Measurements from ENCODE around the gene RECQL.
A peak's percentile ranks its signal among the peaks of the same experiment; 100 is the strongest.

The RECQL gene, protein sequence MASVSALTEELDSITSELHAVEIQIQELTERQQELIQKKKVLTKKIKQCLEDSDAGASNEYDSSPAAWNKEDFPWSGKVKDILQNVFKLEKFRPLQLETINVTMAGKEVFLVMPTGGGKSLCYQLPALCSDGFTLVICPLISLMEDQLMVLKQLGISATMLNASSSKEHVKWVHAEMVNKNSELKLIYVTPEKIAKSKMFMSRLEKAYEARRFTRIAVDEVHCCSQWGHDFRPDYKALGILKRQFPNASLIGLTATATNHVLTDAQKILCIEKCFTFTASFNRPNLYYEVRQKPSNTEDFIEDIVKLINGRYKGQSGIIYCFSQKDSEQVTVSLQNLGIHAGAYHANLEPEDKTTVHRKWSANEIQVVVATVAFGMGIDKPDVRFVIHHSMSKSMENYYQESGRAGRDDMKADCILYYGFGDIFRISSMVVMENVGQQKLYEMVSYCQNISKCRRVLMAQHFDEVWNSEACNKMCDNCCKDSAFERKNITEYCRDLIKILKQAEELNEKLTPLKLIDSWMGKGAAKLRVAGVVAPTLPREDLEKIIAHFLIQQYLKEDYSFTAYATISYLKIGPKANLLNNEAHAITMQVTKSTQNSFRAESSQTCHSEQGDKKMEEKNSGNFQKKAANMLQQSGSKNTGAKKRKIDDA
- total RNA-seq, result 62.1 to 69.1 (median 68.0) reads per million in 3 donors

DNA sequence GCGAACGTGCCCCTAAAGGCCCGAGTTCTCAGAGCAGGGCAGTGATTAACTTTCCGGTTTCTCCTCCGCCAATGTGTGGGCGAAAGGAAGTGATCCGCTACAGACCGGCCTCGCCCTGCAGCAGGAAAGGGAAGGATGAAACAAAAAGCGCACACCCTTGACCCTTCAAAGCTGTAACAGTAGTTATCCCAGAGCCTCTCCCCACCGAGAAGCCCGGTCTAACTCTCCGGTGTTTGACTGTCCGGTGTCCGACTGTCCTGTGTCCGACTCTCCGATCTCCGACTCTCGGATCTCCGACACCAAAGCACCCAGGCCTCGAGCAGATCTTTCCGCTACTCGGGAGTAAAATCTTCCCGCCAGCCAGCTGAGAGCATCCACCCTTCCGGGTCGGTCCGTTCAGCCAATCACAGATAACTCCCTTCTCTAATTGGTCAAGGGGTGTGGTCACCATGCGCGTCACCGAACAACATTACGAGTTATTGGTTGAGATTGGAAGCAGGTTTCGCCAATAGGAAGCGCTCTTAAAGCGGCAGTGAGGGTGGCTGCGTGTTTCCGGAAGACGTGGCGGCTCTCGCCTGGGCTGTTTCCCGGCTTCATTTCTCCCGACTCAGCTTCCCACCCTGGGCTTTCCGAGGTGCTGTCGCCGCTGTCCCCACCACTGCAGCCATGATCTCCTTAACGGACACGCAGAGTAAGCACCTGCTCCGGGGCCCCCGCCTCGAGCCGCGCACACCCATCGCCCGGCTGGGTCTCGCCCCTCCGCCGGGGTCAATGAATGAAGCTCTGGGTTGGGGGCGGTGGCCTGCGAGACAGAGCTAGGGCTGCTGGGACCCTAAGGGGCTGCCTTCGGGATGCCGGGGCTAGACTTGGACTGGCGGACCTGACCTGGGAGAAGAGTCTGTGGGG is at the start of gene RECQL, which contains the start of gene GOLT1B:
Gene RECQL (minus strand): TSS at position 378 of the 906 bp plus-strand sequence. CDS start 2,065 bp downstream, outside the sequence.
Gene GOLT1B (plus strand): TSS at position 532 of the 906 bp plus-strand sequence. CDS start 135 bp downstream, at position 667.
- peaks cover 16% of the 10 kb centered on the region for H3K4me1 ChIP-seq (ENCODE audit: control insufficient read depth, insufficient read depth, low read length, poor library complexity, severe bottlenecking)
- H3K9me3 ChIP-seq (ENCODE audit: control insufficient read depth, low read length), result no peaks in the 10 kb centered on the region
- H3K27me3 ChIP-seq (replicated peaks; ENCODE audit: control insufficient read depth, insufficient read depth, low read length, poor library complexity, severe bottlenecking), result no peaks in the 10 kb centered on the region
- DNase-seq, result peak; percentile 84 to 92 (median 88)
- peak within 1 kb of the TSS; percentile 77 for H3K27ac ChIP-seq (ENCODE audit: insufficient read depth, low read length, poor library complexity, severe bottlenecking)
- peak within 1 kb of the TSS; percentile 92 for H3K4me3 ChIP-seq (ENCODE audit: insufficient read depth, low read depth, low read length, poor library complexity, severe bottlenecking)
- H3K36me3 ChIP-seq (ENCODE audit: control insufficient read depth, insufficient read depth, low read length), result peaks cover 20% of the 10 kb centered on the region

DNA sequence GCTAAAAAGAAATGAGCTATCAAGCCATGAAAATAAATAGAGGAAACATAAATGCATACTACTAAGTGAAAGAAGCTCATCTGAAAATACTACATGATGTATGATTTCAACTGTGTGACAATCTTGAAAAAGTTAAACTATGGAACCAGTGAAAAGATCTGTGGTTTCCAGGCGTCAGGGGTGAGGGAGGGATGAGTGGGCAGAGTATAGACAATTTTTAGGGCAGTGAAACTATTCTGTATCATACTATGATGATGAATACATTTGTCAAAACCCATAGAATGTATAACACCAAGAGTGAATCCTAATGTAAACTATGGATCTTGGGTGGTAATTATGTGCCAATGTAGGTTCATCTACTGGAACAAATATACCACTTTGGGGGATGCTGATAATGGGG is 46.0 kb upstream of the RECQL start:
- Histone ChIP-seq H3K27ac (ENCODE audit: insufficient read depth, low read length, poor library complexity, severe bottlenecking) (no peak overlapping the region), H3K36me3 (ENCODE audit: control insufficient read depth, insufficient read depth, low read length) (no peaks in the 10 kb centered on the region), H3K9me3 (ENCODE audit: control insufficient read depth, low read length) (no peaks in the 10 kb centered on the region), H3K4me1 (ENCODE audit: control insufficient read depth, insufficient read depth, low read length, poor library complexity, severe bottlenecking) (no peaks in the 10 kb centered on the region), H3K27me3 (replicated peaks; ENCODE audit: control insufficient read depth, insufficient read depth, low read length, poor library complexity, severe bottlenecking) (no peaks in the 10 kb centered on the region), H3K4me3 (ENCODE audit: insufficient read depth, low read depth, low read length, poor library complexity, severe bottlenecking) (no peak overlapping the region)
- DNase-seq, result no peak

DNA sequence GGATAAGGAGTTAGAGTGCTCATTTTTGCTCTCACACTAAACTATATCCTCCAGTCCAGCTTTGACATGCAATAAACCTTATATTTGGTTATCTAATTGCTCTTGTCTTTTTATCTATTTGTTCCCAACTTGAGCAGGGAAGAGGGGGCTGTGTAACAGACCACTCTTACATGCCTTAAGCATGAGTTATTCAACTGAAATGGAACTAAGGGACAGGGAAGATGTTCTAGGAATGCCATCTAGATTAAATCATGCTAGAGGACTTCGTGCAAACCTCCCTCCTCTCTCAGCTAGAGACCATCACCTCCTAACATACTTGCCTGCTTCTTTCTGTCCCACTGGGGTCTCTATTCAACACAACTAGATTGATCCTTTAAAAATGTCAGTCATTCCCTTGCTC is 45.3 kb upstream of the RECQL start:
- no peak for DNase-seq
- Histone ChIP-seq H3K9me3 (ENCODE audit: control insufficient read depth, low read length) (no peaks in the 10 kb centered on the region), H3K4me3 (ENCODE audit: insufficient read depth, low read depth, low read length, poor library complexity, severe bottlenecking) (no peak overlapping the region), H3K36me3 (ENCODE audit: control insufficient read depth, insufficient read depth, low read length) (no peaks in the 10 kb centered on the region), H3K27me3 (replicated peaks; ENCODE audit: control insufficient read depth, insufficient read depth, low read length, poor library complexity, severe bottlenecking) (no peaks in the 10 kb centered on the region), H3K4me1 (ENCODE audit: control insufficient read depth, insufficient read depth, low read length, poor library complexity, severe bottlenecking) (no peaks in the 10 kb centered on the region), H3K27ac (ENCODE audit: insufficient read depth, low read length, poor library complexity, severe bottlenecking) (no peak overlapping the region)

DNA sequence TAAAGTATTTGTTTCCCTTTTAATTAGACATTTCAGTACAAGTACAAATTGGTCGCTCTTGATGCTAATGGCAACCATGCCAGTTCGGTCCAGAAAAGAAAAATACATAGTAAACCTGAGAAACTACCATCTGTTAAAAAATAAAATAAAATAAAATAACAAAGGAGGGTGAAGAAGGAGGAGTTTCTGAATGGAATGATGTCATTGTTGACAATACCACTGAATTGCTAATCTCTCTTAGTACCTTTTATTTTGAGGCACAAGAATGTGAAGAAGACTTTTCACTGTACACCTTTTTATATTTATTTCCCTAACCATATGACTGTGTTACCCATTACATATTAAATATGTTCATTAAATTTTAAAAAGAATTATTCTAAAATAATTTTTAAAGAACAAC is 44.1 kb upstream of the RECQL start:
- Histone ChIP-seq H3K4me1 (ENCODE audit: control insufficient read depth, insufficient read depth, low read length, poor library complexity, severe bottlenecking) (no peaks in the 10 kb centered on the region), H3K4me3 (ENCODE audit: insufficient read depth, low read depth, low read length, poor library complexity, severe bottlenecking) (no peak overlapping the region), H3K36me3 (ENCODE audit: control insufficient read depth, insufficient read depth, low read length) (no peaks in the 10 kb centered on the region), H3K27ac (ENCODE audit: insufficient read depth, low read length, poor library complexity, severe bottlenecking) (no peak overlapping the region), H3K27me3 (replicated peaks; ENCODE audit: control insufficient read depth, insufficient read depth, low read length, poor library complexity, severe bottlenecking) (no peaks in the 10 kb centered on the region), H3K9me3 (ENCODE audit: control insufficient read depth, low read length) (no peaks in the 10 kb centered on the region)
- no peak for DNase-seq

DNA sequence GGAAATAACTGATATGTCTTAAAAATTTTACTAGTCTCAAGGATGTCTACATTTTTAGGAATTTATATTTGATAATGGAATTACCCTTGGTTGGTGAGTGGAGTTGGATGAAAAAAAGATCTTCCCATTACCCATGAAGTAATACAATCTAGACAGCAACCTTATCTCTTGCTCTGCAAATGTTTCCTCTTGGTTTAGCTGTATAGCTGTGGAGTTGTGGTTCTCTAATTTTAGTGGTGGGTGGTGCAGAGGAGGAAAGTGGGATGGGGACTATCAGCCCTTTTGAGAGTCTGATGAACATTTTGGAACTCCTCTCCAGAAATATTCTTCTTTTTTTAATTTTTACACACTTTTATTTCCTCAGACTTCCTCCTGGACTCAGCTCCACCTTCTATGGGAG is 41.7 kb upstream of the RECQL start:
- no peak for DNase-seq
- Histone ChIP-seq H3K9me3 (ENCODE audit: control insufficient read depth, low read length) (no peaks in the 10 kb centered on the region), H3K36me3 (ENCODE audit: control insufficient read depth, insufficient read depth, low read length) (no peaks in the 10 kb centered on the region), H3K27ac (ENCODE audit: insufficient read depth, low read length, poor library complexity, severe bottlenecking) (no peak overlapping the region), H3K4me3 (ENCODE audit: insufficient read depth, low read depth, low read length, poor library complexity, severe bottlenecking) (no peak overlapping the region), H3K4me1 (ENCODE audit: control insufficient read depth, insufficient read depth, low read length, poor library complexity, severe bottlenecking) (no peaks in the 10 kb centered on the region), H3K27me3 (replicated peaks; ENCODE audit: control insufficient read depth, insufficient read depth, low read length, poor library complexity, severe bottlenecking) (no peaks in the 10 kb centered on the region)

DNA sequence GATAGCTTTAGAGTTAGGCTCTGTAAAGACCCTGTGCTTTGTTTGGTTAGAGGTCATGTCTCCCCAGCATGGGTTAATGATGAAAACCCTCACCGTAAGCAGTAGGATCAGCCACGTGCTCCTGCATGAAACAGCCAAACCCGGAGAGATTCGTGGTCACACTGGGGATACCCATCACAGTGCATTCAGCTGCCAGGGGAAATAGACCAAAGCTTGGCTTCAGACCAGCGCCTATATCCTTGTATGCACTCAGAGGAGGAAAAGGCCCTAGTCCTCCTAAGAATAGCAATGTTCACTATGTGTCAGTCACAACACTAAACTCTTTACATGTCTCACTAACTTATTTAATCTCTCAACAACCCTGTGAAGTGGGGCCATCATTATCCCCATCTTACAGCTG is 41.0 kb upstream of the RECQL start:
- no peaks in the 10 kb centered on the region for H3K36me3 ChIP-seq (ENCODE audit: control insufficient read depth, insufficient read depth, low read length)
- no peaks in the 10 kb centered on the region for H3K27me3 ChIP-seq (replicated peaks; ENCODE audit: control insufficient read depth, insufficient read depth, low read length, poor library complexity, severe bottlenecking)
- H3K27ac ChIP-seq (ENCODE audit: insufficient read depth, low read length, poor library complexity, severe bottlenecking), result no peak overlapping the region
- no peaks in the 10 kb centered on the region for H3K9me3 ChIP-seq (ENCODE audit: control insufficient read depth, low read length)
- DNase-seq, result no peak
- no peaks in the 10 kb centered on the region for H3K4me1 ChIP-seq (ENCODE audit: control insufficient read depth, insufficient read depth, low read length, poor library complexity, severe bottlenecking)
- H3K4me3 ChIP-seq (ENCODE audit: insufficient read depth, low read depth, low read length, poor library complexity, severe bottlenecking), result no peak overlapping the region

DNA sequence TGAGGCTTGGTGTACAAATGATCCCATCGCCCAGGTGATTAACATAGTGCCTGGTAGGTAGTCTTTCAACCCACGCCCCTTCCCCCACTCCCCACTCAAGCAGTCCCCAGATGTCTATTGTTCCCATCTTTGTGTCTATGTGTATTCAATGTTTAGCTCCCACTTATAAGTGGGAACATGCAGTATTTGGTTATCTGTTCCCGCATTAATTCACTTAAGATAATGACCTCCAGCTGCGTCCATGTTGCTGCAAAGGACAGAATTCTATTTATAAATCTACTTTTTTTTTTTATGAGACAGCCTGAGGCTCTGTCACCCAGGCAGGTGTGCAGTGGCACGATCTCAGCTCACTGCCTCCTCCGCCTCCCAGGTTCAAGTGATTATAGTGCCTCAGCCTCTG is 40.3 kb upstream of the RECQL start:
- no peaks in the 10 kb centered on the region for H3K27me3 ChIP-seq (replicated peaks; ENCODE audit: control insufficient read depth, insufficient read depth, low read length, poor library complexity, severe bottlenecking)
- H3K4me1 ChIP-seq (ENCODE audit: control insufficient read depth, insufficient read depth, low read length, poor library complexity, severe bottlenecking), result no peaks in the 10 kb centered on the region
- H3K36me3 ChIP-seq (ENCODE audit: control insufficient read depth, insufficient read depth, low read length), result no peaks in the 10 kb centered on the region
- H3K4me3 ChIP-seq (ENCODE audit: insufficient read depth, low read depth, low read length, poor library complexity, severe bottlenecking), result no peak overlapping the region
- H3K27ac ChIP-seq (ENCODE audit: insufficient read depth, low read length, poor library complexity, severe bottlenecking), result no peak overlapping the region
- H3K9me3 ChIP-seq (ENCODE audit: control insufficient read depth, low read length), result no peaks in the 10 kb centered on the region
- DNase-seq, result no peak

DNA sequence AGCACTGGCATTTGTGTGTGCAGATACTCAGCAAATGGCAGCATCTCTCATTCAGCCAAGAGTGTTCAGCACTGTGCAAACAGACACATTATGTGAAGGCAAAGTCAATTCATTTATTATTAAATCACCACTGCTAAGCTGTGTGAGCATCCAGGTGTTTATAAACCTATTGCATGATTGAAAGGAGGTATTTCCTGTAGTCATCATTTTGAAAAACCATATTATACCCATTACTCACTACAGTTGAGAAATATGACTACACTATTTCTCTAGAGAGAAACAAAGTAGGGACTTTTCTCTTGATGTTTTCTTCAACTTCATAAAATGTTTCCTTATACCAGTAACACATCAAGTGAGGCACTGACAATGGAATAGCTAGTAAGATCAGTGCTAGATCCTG is 38.4 kb upstream of the RECQL start:
- Histone ChIP-seq H3K27ac (ENCODE audit: insufficient read depth, low read length, poor library complexity, severe bottlenecking) (no peak overlapping the region), H3K4me3 (ENCODE audit: insufficient read depth, low read depth, low read length, poor library complexity, severe bottlenecking) (no peak overlapping the region), H3K9me3 (ENCODE audit: control insufficient read depth, low read length) (no peaks in the 10 kb centered on the region), H3K36me3 (ENCODE audit: control insufficient read depth, insufficient read depth, low read length) (no peaks in the 10 kb centered on the region), H3K4me1 (ENCODE audit: control insufficient read depth, insufficient read depth, low read length, poor library complexity, severe bottlenecking) (no peaks in the 10 kb centered on the region), H3K27me3 (replicated peaks; ENCODE audit: control insufficient read depth, insufficient read depth, low read length, poor library complexity, severe bottlenecking) (no peaks in the 10 kb centered on the region)
- no peak for DNase-seq

DNA sequence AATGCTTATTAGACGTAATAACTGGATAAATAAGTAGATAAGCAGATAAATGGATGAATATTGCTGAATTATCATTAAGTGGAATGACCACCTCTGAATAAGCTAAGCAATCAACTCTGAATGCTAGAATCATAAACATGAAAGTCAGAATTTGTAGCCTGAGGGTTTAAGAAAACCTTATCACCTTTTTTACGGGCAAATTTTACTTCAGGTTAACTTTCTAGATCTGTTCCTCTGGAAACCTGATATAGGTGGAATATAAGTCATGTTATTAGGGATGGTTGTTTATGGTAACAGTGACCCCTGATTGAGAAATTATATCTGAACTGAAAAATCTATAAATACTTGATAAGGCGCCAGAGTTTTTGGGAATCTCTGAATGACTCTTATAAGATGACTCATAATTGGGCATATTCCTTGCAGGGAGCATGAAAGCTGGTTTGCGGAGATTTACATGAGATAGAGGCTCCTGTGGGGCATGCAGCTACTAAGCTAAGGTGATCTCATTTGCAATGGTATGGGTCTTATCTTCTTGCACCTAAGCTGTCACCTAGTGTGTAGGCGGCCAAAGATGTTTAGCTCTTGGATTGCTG is 36.7 kb upstream of the RECQL start:
- no peaks in the 10 kb centered on the region for H3K4me1 ChIP-seq (ENCODE audit: control insufficient read depth, insufficient read depth, low read length, poor library complexity, severe bottlenecking)
- H3K4me3 ChIP-seq (ENCODE audit: insufficient read depth, low read depth, low read length, poor library complexity, severe bottlenecking), result no peak overlapping the region
- DNase-seq, result no peak
- no peaks in the 10 kb centered on the region for H3K9me3 ChIP-seq (ENCODE audit: control insufficient read depth, low read length)
- no peaks in the 10 kb centered on the region for H3K36me3 ChIP-seq (ENCODE audit: control insufficient read depth, insufficient read depth, low read length)
- H3K27me3 ChIP-seq (replicated peaks; ENCODE audit: control insufficient read depth, insufficient read depth, low read length, poor library complexity, severe bottlenecking), result no peaks in the 10 kb centered on the region
- no peak overlapping the region for H3K27ac ChIP-seq (ENCODE audit: insufficient read depth, low read length, poor library complexity, severe bottlenecking)
